Fibroblast of mammary gland (primary cell): ENCODE data around the gene RAB6B.

ENCODE experiments used
- DNase-seq: peaks from one replicate; pipeline ENCODE4 v3.0.0-alpha.2; 2010; ENCODE audit warnings: low read depth
- H3K4me3 ChIP-seq: 2 replicates; pipeline ENCODE4 v1.5.1; 2011; ENCODE audit warnings: low read depth, mild to moderate bottlenecking, low read length, moderate library complexity; ENCODE audit not compliant: control insufficient read depth
- TF ChIP-seq, protein P1 (sequence below): conservative IDR thresholded peaks from 2 replicates; pipeline ENCODE4 v1.5.1; 2011; ENCODE audit warnings: low read depth, low read length, inconsistent platforms; ENCODE audit not compliant: control insufficient read depth, insufficient read depth

The RAB6B gene

DNA sequence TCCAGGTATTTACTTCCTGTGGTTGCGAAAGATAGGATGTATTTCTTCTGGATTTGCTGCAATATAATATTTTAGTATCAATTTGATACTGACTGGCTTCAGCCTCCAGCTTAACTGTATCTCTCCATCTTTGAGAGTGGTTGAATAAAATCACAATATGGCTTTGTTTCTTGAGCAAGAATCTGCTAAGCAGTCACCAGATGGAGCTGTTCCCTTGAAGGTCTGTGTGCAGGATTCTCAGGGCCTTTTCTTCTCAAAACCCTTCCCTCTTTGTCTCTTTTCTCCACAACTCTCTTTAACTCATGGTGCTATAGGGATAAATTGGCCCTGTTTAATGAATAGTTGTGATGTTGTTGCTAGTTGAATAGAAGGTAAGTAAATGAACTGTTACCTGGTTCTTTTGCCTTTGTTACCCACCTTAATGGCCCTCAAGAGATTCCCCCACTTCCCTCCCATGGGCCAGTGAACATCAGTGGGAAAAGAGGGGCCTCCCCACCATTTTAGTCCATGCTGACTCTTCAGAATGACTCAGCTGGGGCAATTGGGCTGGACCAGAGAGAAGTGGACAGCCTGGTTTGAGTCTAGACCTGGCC lies 34.8 kb upstream of the RAB6B start:
- no peak overlapping the region for H3K4me3 ChIP-seq
- TF ChIP-seq, protein P1, sequence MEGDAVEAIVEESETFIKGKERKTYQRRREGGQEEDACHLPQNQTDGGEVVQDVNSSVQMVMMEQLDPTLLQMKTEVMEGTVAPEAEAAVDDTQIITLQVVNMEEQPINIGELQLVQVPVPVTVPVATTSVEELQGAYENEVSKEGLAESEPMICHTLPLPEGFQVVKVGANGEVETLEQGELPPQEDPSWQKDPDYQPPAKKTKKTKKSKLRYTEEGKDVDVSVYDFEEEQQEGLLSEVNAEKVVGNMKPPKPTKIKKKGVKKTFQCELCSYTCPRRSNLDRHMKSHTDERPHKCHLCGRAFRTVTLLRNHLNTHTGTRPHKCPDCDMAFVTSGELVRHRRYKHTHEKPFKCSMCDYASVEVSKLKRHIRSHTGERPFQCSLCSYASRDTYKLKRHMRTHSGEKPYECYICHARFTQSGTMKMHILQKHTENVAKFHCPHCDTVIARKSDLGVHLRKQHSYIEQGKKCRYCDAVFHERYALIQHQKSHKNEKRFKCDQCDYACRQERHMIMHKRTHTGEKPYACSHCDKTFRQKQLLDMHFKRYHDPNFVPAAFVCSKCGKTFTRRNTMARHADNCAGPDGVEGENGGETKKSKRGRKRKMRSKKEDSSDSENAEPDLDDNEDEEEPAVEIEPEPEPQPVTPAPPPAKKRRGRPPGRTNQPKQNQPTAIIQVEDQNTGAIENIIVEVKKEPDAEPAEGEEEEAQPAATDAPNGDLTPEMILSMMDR, result peak; percentile 88
- DNase-seq, result peak; percentile 86

- no peak overlapping the region for H3K4me3 ChIP-seq
- TF ChIP-seq, protein P1, result no peak
- DNase-seq, result no peak
Observed at GRCh38 chr3:133928903-133929607, 33.4 kb upstream of the RAB6B start.

DNA sequence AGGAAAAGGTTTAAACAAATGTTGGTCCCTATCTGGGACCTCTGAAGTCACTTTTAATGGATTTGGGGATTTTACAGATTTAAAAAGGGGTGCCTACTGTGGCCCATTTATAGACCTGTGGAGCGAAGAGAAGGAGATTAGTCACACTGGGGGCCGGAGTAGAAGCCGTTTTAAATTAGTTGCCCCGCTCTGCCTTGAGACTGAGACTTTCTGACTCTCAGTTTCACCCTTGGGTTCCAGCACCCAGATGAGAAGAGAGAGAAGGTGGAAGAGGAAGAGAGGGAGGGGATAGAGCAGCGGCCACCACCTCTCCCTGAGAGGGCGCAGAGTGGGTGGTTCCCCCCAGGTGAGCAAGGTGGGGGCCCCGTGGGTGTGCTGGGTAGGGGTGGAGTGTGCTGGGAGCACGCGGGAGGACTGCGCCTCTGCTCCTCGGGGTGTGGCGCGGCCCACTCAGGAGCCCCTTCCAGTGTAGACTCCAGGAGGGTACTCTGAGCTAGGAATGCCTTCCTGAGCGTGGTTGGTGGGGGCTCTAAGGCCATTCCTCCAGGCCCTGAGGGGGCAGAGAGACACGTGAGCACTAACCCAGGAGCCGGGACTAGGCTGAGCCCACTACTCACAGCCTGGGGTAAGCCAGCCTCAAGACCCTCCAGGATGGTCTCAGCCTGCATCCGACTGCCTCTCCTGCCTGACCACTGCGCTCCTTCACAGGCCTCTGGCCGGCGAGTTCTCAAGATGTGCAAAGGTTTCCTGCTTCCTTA lies 32.6 kb upstream of the RAB6B start:
- DNase-seq, result no peak
- TF ChIP-seq, protein P1, result no peak
- H3K4me3 ChIP-seq, result peak overlapping the region; percentile 39

DNA sequence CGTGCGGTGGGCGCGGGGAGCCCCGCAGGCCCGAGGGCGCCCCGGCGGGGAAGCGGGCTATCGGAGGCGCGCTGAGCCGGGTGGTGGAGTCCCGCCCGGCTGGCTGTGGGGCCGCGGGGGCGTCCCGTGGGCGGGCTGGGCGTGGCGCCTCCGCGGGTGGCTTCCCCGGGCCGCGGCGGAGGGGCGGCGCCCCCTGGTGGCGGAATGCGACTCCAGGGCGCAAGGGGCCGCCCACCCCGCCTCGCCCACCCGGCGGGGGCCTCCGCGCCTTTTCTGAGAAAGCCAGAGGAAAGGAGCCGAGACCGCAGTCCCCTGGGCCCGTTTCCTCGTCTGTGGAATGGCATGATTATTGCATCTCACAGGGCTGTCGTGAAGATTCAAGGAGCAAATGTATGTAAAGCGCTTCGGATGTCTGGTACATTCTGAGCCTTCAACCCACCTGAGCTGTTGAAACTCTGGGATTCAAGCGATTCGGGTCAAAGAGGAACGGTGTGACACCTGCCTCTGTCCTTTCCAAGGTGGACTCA lies 31.9 kb upstream of the RAB6B start:
- TF ChIP-seq, protein P1, result peak; percentile 16
- peak overlapping the region; percentile 39 for H3K4me3 ChIP-seq
- no peak for DNase-seq

- peak; percentile 28 for DNase-seq
- H3K4me3 ChIP-seq, result peak overlapping the region; percentile 29
- TF ChIP-seq, protein P1, result peak; percentile 15
Observed at GRCh38 chr3:133926736-133927539, 31.3 kb upstream of the RAB6B start.
